HG02885 (cell line): ENCODE results near the gene INCENP.
A peak's percentile ranks its signal among the peaks of the same experiment; 100 is the strongest.

Experiments
- ATAC-seq: cut with Tn5 transposase; IDR thresholded peaks from one replicate; pipeline ENCODE4 v1.9.1; 2021; ENCODE audit warnings: mild to moderate bottlenecking; ENCODE audit not compliant: unreplicated experiment, poor library complexity

INCENP gene

GRCh38 chr11:62122076-62122475 lies 1.7 kb upstream of the INCENP start:
- ATAC-seq: no peak

- peak; percentile 30 for ATAC-seq
These were observed 639 bp downstream of the INCENP start for GRCh38 chr11:62124186-62125113.

- ATAC-seq: no peak
These were observed 1.5 kb downstream of the INCENP start for GRCh38 chr11:62125316-62125715.

GRCh38 chr11:62125881-62126280 lies 2.1 kb downstream of the INCENP start:
- no peak for ATAC-seq

GRCh38 chr11:62127426-62127825 lies 3.6 kb downstream of the INCENP start:
- no peak for ATAC-seq

GRCh38 chr11:62127941-62128770 lies 4.3 kb downstream of the INCENP start:
- no peak for ATAC-seq

GRCh38 chr11:62128835-62129234 lies 5.0 kb downstream of the INCENP start:
- ATAC-seq: no peak

GRCh38 chr11:62129590-62130282 lies 5.9 kb downstream of the INCENP start:
- ATAC-seq: no peak

GRCh38 chr11:62130283-62131169 lies 6.7 kb downstream of the INCENP start:
- ATAC-seq: no peak

- ATAC-seq: no peak
These were observed 7.3 kb downstream of the INCENP start for GRCh38 chr11:62131170-62131464.

GRCh38 chr11:62132191-62132590 lies 8.4 kb downstream of the INCENP start:
- no peak for ATAC-seq

GRCh38 chr11:62132689-62133293 lies 9.0 kb downstream of the INCENP start:
- no peak for ATAC-seq

GRCh38 chr11:62133328-62134065 lies 9.7 kb downstream of the INCENP start:
- no peak for ATAC-seq

- ATAC-seq: no peak
These were observed 13.6 kb downstream of the INCENP start for GRCh38 chr11:62137276-62137861.

- ATAC-seq: no peak
These were observed 14.2 kb downstream of the INCENP start for GRCh38 chr11:62137881-62138629.

- no peak for ATAC-seq
These were observed 15.0 kb downstream of the INCENP start for GRCh38 chr11:62138630-62139425.
